ENCODE measurements around the gene LRRC7.

GRCh38 chr1:69878338-69878737 is 310.6 kb downstream of the LRRC7 start:
- no peak for TF ChIP-seq CREB1 (IDR thresholded peaks at IDR 0.05)
- TF ChIP-seq EZH2 (IDR thresholded peaks at IDR 0.05; ENCODE audit: low read depth, low read length, severe bottlenecking), result no peak
- TF ChIP-seq GABPA (IDR thresholded peaks at IDR 0.05; ENCODE audit: borderline replicate concordance, insufficient read depth, low read length), result no peak
- TF ChIP-seq, protein P1, sequence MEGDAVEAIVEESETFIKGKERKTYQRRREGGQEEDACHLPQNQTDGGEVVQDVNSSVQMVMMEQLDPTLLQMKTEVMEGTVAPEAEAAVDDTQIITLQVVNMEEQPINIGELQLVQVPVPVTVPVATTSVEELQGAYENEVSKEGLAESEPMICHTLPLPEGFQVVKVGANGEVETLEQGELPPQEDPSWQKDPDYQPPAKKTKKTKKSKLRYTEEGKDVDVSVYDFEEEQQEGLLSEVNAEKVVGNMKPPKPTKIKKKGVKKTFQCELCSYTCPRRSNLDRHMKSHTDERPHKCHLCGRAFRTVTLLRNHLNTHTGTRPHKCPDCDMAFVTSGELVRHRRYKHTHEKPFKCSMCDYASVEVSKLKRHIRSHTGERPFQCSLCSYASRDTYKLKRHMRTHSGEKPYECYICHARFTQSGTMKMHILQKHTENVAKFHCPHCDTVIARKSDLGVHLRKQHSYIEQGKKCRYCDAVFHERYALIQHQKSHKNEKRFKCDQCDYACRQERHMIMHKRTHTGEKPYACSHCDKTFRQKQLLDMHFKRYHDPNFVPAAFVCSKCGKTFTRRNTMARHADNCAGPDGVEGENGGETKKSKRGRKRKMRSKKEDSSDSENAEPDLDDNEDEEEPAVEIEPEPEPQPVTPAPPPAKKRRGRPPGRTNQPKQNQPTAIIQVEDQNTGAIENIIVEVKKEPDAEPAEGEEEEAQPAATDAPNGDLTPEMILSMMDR (IDR thresholded peaks at IDR 0.05; ENCODE audit: control extremely low read depth in 1 of 3, insufficient read depth in 1 of 3, low read depth in 1 of 3, low read length in 3 of 3), result no peak
- TF ChIP-seq HDAC6 (IDR thresholded peaks at IDR 0.05; ENCODE audit: low read depth, low read length), result no peak
- TF ChIP-seq, protein P2, sequence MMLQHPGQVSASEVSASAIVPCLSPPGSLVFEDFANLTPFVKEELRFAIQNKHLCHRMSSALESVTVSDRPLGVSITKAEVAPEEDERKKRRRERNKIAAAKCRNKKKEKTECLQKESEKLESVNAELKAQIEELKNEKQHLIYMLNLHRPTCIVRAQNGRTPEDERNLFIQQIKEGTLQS (IDR thresholded peaks at IDR 0.05; ENCODE audit: insufficient read depth, low read depth, low read length), result no peak
- TF ChIP-seq RAD21 (IDR thresholded peaks at IDR 0.05 in 1 of 2, conservative IDR thresholded peaks at IDR 0.05 in 1 of 2; ENCODE audit: low read depth in 2 of 2, low read length in 2 of 2), result no peak
- TF ChIP-seq, protein P3, sequence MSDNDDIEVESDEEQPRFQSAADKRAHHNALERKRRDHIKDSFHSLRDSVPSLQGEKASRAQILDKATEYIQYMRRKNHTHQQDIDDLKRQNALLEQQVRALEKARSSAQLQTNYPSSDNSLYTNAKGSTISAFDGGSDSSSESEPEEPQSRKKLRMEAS (IDR thresholded peaks at IDR 0.05), result no peak
- no peak for TF ChIP-seq HDAC2 (IDR thresholded peaks at IDR 0.05; ENCODE audit: borderline replicate concordance in 1 of 2, low read depth in 2 of 2, low read length in 2 of 2)
- no peak for TF ChIP-seq POLR2AphosphoS5 (IDR thresholded peaks at IDR 0.05; ENCODE audit: low read depth, low read length)
- TF ChIP-seq CHD1 (IDR thresholded peaks at IDR 0.05; ENCODE audit: low read depth, low read length), result no peak
